ENCODE results near the gene EIF3D. TPM values are rescaled to one million over a fixed set of nuclear protein-coding genes. Genes with fewer than 3 reads are reported as not detected.

Gene EIF3D
- total and polyA plus RNA-seq, 9 of the 15 experiments (the other 6 are each of a cell fraction or from before 2014, with no cell fraction given), result 191 to 422 (median 279) TPM

- TF ChIP-seq ZBTB2 (IDR thresholded peaks at IDR 0.05) (0 out of 2 replicates have a peak, but pooled peaks have one; percentile 15), BHLHE40 (IDR thresholded peaks at IDR 0.05; ENCODE audit: low read length) (no peak), PKNOX1 (IDR thresholded peaks at IDR 0.05) (peak; percentile 94), CREB3L1 (IDR thresholded peaks at IDR 0.05; ENCODE audit: borderline replicate concordance, low read depth) (peak; percentile 58; the same call in 1 of the 2 replicates), THAP12 (CRISPR knock-in tag; IDR thresholded peaks at IDR 0.05) (peak; percentile 58; the same call in 1 of the 2 replicates), CXXC5 (CRISPR knock-in tag; IDR thresholded peaks at IDR 0.05) (peak; percentile 65), ZBTB17 (CRISPR knock-in tag; IDR thresholded peaks at IDR 0.05) (peak; percentile 43), LEF1 (IDR thresholded peaks at IDR 0.05) (no peak), GTF2E2 (tag; IDR thresholded peaks at IDR 0.05) (peak; percentile 76), POLR2H (tag; IDR thresholded peaks at IDR 0.05; ENCODE audit: low read depth) (peak; percentile 91), SRSF1 (IDR thresholded peaks at IDR 0.05; ENCODE audit: low read depth, low read length) (no peak), ZC3H4 (CRISPR knock-in tag; IDR thresholded peaks at IDR 0.05; ENCODE audit: borderline replicate concordance) (peak; percentile 89; the same call in 1 of the 2 replicates), ZNF586 (CRISPR knock-in tag; conservative IDR thresholded peaks at IDR 0.05) (no peak), ZC3H8 (IDR thresholded peaks at IDR 0.05) (no peak)
Observed at GRCh38 chr22:36481393-36482168, 47.4 kb downstream of the EIF3D start, which contains the start of gene TXN2 (continued).

All from K562 (cell line).